SK-N-SH (cell line): ENCODE results near the gene EFCAB8. TPM values are rescaled to one million over a fixed set of nuclear protein-coding genes. Genes with fewer than 3 reads are reported as not detected.

Source experiments
- CTCF ChIA-PET: fragments of 300-600, 350-600 bp; formaldehyde crosslinking; extraction: SDS; loops from one replicate; lab custom pipeline; 2021; lab: Yijun Ruan, JAX
- POLR2A ChIA-PET: fragments of 350-600 bp; sonication (Branson Sonifier 250); formaldehyde crosslinking; extraction: SDS; loops from one replicate; lab custom pipeline; 2020; ENCODE audit warnings: antibody characterized with exemption, inconsistent platforms; lab: Yijun Ruan, JAX
- DNase-seq: peaks from one replicate; pipeline ENCODE4 v3.0.0; 2012
- H2AFZ ChIP-seq: fragments of 200-600 bp; sonication (generic); 2 replicates; pipeline ENCODE4 v1.8.1; 2016; ENCODE audit warnings: antibody characterized with exemption, mild to moderate bottlenecking, low read depth
- H3F3A ChIP-seq: fragments of 200-600 bp; sonication (generic); replicated peaks from 2 replicates; pipeline ENCODE3; 2016; ENCODE audit warnings: antibody characterized with exemption, mild to moderate bottlenecking; ENCODE audit not compliant: insufficient read depth
- H3K27ac ChIP-seq, 2 experiments: fragments of 200-500 bp in 1 of 2; fragments of 200-600 bp in 1 of 2; sonication (Bioruptor generic) in 1 of 2; sonication (generic), shearing (Covaris generic) in 1 of 2; 2 replicates each; pipeline versions ENCODE4 v1.5.1 to v1.6.1; 2014 to 2016; ENCODE audit warnings: low read depth in 2 of 2, inconsistent platforms in 1 of 2, low read length in 1 of 2, mild to moderate bottlenecking in 1 of 2, mixed read lengths in 1 of 2
- H3K27me3 ChIP-seq: fragments of 200-600 bp; sonication (generic), shearing (Covaris generic); 2 replicates; pipeline ENCODE4 v1.6.1; 2016; ENCODE audit warnings: mixed run types; ENCODE audit not compliant: insufficient read depth
- H3K36me3 ChIP-seq, 2 experiments: fragments of 200-500 bp in 1 of 2; fragments of 200-600 bp in 1 of 2; sonication (Bioruptor generic) in 1 of 2; sonication (generic) in 1 of 2; replicated peaks in 1 of 2; 2 replicates each; pipeline versions ENCODE3 to v1.5.1; 2014 to 2016; ENCODE audit warnings: low read length in 1 of 2, mild to moderate bottlenecking in 1 of 2; ENCODE audit not compliant: insufficient read depth in 2 of 2, control insufficient read depth in 1 of 2
- H3K4me1 ChIP-seq, 2 experiments: fragments of 200-500 bp in 1 of 2; fragments of 200-600 bp in 1 of 2; sonication (Bioruptor generic) in 1 of 2; sonication (generic), shearing (Covaris generic) in 1 of 2; 2 replicates each; pipeline versions ENCODE4 v1.5.1 to v1.6.1; 2014 to 2016; ENCODE audit warnings: low read depth in 1 of 2, low read length in 1 of 2, mixed run types in 1 of 2; ENCODE audit not compliant: insufficient read depth in 2 of 2, control insufficient read depth in 1 of 2
- H3K4me2 ChIP-seq: fragments of 200-600 bp; sonication (generic), shearing (Covaris generic); 2 replicates; pipeline ENCODE4 v1.6.1; 2017; ENCODE audit warnings: mixed run types
- H3K4me3 ChIP-seq, 2 experiments: fragments of 200-500 bp in 1 of 2; fragments of 200-600 bp in 1 of 2; sonication (Bioruptor generic) in 1 of 2; sonication (generic), shearing (Covaris generic) in 1 of 2; 2 replicates each; pipeline versions ENCODE4 v1.5.1 to v1.8.1; 2014 to 2016; ENCODE audit warnings: low read depth in 2 of 2, inconsistent platforms in 1 of 2, low read length in 1 of 2, mild to moderate bottlenecking in 1 of 2, mixed read lengths in 1 of 2, moderate library complexity in 1 of 2
- H3K79me2 ChIP-seq: fragments of 200-600 bp; sonication (generic); 2 replicates; pipeline ENCODE4 v1.8.1; 2017; ENCODE audit warnings: mild to moderate bottlenecking; ENCODE audit not compliant: insufficient read depth
- H3K9ac ChIP-seq: fragments of 200-600 bp; sonication (generic); 2 replicates; pipeline ENCODE4 v1.6.1; 2017; ENCODE audit warnings: mixed run types
- H3K9me2 ChIP-seq: fragments of 200-600 bp; sonication (generic); 2 replicates; pipeline ENCODE4 v1.6.1; 2017; ENCODE audit warnings: mixed run types
- H3K9me3 ChIP-seq: fragments of 200-600 bp; sonication (generic); 2 replicates; pipeline ENCODE4 v1.6.1; 2017; ENCODE audit warnings: mixed run types, mild to moderate bottlenecking, moderate library complexity
- H4K20me1 ChIP-seq: fragments of 200-600 bp; sonication (generic); 2 replicates; pipeline ENCODE4 v1.6.1; 2017; ENCODE audit warnings: mild to moderate bottlenecking, mixed run types; ENCODE audit not compliant: insufficient read depth
- ELF1 ChIP-seq: IDR thresholded peaks from 2 replicates; pipeline ENCODE4 v1.4.0; 2012
- GATA2 ChIP-seq: sonication (generic); formaldehyde crosslinking; IDR thresholded peaks from 2 replicates; pipeline ENCODE4 v1.5.0; 2020; ENCODE audit warnings: mild to moderate bottlenecking, missing genetic modification reagents
- IRF3 ChIP-seq: fragments of 150-350 bp; IDR thresholded peaks from 2 replicates; pipeline ENCODE4 v1.6.1; 2016; ENCODE audit warnings: mild to moderate bottlenecking, low read depth, low read length
- MAX ChIP-seq: IDR thresholded peaks from 2 replicates; pipeline ENCODE4 v1.4.0; 2012; ENCODE audit warnings: low read depth
- MXI1 ChIP-seq: IDR thresholded peaks from 2 replicates; pipeline ENCODE4 v1.6.1; 2012; ENCODE audit warnings: mild to moderate bottlenecking, low read depth, low read length, improper control_type of control experiment
- NRF1 ChIP-seq: IDR thresholded peaks from 2 replicates; pipeline ENCODE4 v1.6.1; 2012; ENCODE audit warnings: low read depth, mild to moderate bottlenecking, low read length
- POLR2AphosphoS5 ChIP-seq: IDR thresholded peaks from 2 replicates; pipeline ENCODE4 v1.6.1; 2012; ENCODE audit warnings: low read depth, low read length
- RAD21 ChIP-seq: IDR thresholded peaks from 2 replicates; pipeline ENCODE4 v1.6.1; 2012; ENCODE audit warnings: mild to moderate bottlenecking, low read length
- RCOR1 ChIP-seq: fragments of 150-350 bp; IDR thresholded peaks from 2 replicates; pipeline ENCODE4 v1.6.1; 2017; ENCODE audit warnings: antibody characterized with exemption, low read length
- REST ChIP-seq: IDR thresholded peaks from 2 replicates; pipeline ENCODE4 v1.6.1; 2012; ENCODE audit warnings: mild to moderate bottlenecking, low read depth, low read length, moderate library complexity
- RXRA ChIP-seq: IDR thresholded peaks from 2 replicates; pipeline ENCODE4 v1.4.0; 2012; ENCODE audit warnings: low read depth, mild to moderate bottlenecking, borderline replicate concordance
- SMC3 ChIP-seq: IDR thresholded peaks from 2 replicates; pipeline ENCODE4 v1.6.1; 2012; ENCODE audit warnings: low read depth, low read length, improper control_type of control experiment
- TAF1 ChIP-seq: IDR thresholded peaks from 2 replicates; pipeline ENCODE4 v1.6.1; 2012; ENCODE audit warnings: low read depth, mild to moderate bottlenecking, low read length, moderate library complexity, borderline replicate concordance
- TCF12 ChIP-seq: IDR thresholded peaks from 2 replicates; pipeline ENCODE4 v1.4.0; 2012
- TEAD4 ChIP-seq: IDR thresholded peaks from 2 replicates; pipeline ENCODE4 v1.4.0; 2012; ENCODE audit warnings: mild to moderate bottlenecking, borderline replicate concordance; ENCODE audit not compliant: insufficient read depth
- USF2 ChIP-seq: fragments of 150-350 bp; IDR thresholded peaks from 2 replicates; pipeline ENCODE4 v1.6.1; 2017; ENCODE audit warnings: antibody characterized with exemption, low read length, low read depth, borderline replicate concordance
- YY1 ChIP-seq: IDR thresholded peaks from 2 replicates; pipeline ENCODE4 v1.4.0; 2012; ENCODE audit warnings: low read depth, mild to moderate bottlenecking
- ZBTB33 ChIP-seq: IDR thresholded peaks from 2 replicates; pipeline ENCODE4 v1.4.0; 2012; ENCODE audit warnings: low read depth, borderline replicate concordance
- WGBS: methylation state at CpG from one replicate; pipeline ENCODE4 v1.1.6; 2017; ENCODE audit warnings: low lambda C conversion rate; 5-methylcytosine and 5-hydroxymethylcytosine counted together
- polyA plus RNA-seq, 3 experiments: library from polyadenylated mRNA; depleted of rRNA; stranded (reverse); fragments of >200 nt; gene quantifications; 2 replicates each; pipeline ENCODE4 v1.2.3, GENCODE V29; 2012

Gene EFCAB8
- polyA plus RNA-seq, 1 of the 3 experiments (the other 2 are of a cell fraction): not detected

GRCh38 chr20:32990426-32990825, 131.7 kb downstream of the EFCAB8 start:
- no peak for DNase-seq
- H3K9me2 ChIP-seq: no peaks in the 10 kb centered on the region
- H3K9ac ChIP-seq: no peak overlapping the region
- H4K20me1 ChIP-seq: no peaks in the 10 kb centered on the region
- no peaks in the 10 kb centered on the region; the same call in 1 of the 2 replicates for H3K27me3 ChIP-seq
- H3F3A ChIP-seq: no peaks in the 10 kb centered on the region
- 0% methylated on average over 1 of the region's 3 CpGs for WGBS
- no peak overlapping the region for H3K27ac ChIP-seq
- no peak overlapping the region for H3K4me3 ChIP-seq
- TF ChIP-seq MAX (no peak), NRF1 (no peak), TCF12 (no peak), REST (no peak), TAF1 (no peak), USF2 (no peak), YY1 (no peak), RXRA (no peak), ELF1 (no peak), GATA2 (no peak), RAD21 (no peak), RCOR1 (no peak)
- ChIA-PET POLR2A (no interaction called here), CTCF (no interaction called here)
- H3K36me3 ChIP-seq: no peaks in the 10 kb centered on the region
- H2AFZ ChIP-seq: no peak overlapping the region
- no peak overlapping the region for H3K4me2 ChIP-seq
- H3K9me3 ChIP-seq: no peaks in the 10 kb centered on the region
- no peaks in the 10 kb centered on the region for H3K4me1 ChIP-seq
- no peaks in the 10 kb centered on the region for H3K79me2 ChIP-seq

- no peaks in the 10 kb centered on the region; the same call in 1 of the 2 replicates for H3K27me3 ChIP-seq
- no peak overlapping the region for H3K4me2 ChIP-seq
- no peaks in the 10 kb centered on the region for H3K36me3 ChIP-seq
- no peak overlapping the region for H3K27ac ChIP-seq
- H3K4me1 ChIP-seq: no peaks in the 10 kb centered on the region
- H3K9ac ChIP-seq: no peak overlapping the region
- ChIA-PET CTCF (no interaction called here), POLR2A (no interaction called here)
- no peak overlapping the region for H3K4me3 ChIP-seq
- H3K79me2 ChIP-seq: no peaks in the 10 kb centered on the region
- WGBS: 4% methylated on average over 3 of the region's 3 CpGs
- H2AFZ ChIP-seq: no peak overlapping the region
- no peaks in the 10 kb centered on the region for H4K20me1 ChIP-seq
- H3K9me2 ChIP-seq: no peaks in the 10 kb centered on the region
- no peaks in the 10 kb centered on the region for H3F3A ChIP-seq
- no peaks in the 10 kb centered on the region for H3K9me3 ChIP-seq
- DNase-seq: no peak
- TF ChIP-seq POLR2AphosphoS5 (no peak), IRF3 (no peak), NRF1 (no peak), MAX (no peak), MXI1 (no peak), SMC3 (no peak), TCF12 (no peak), TEAD4 (no peak), ZBTB33 (no peak)
These were observed 132.7 kb downstream of the EFCAB8 start for GRCh38 chr20:32991383-32991782.
